ENCODE results near the gene PDE1A. TPM values are rescaled to one million over a fixed set of nuclear protein-coding genes. Genes with fewer than 3 reads are reported as not detected.

Gene PDE1A
- total RNA-seq, 1 experiment from 2014 or later = not detected

GRCh38 chr2:182445391-182445965 lies 18.6 kb upstream of the PDE1A start:
- no TSS peak for BruUV-seq (replicated peaks)

GRCh38 chr2:182444806-182445205 lies 18.0 kb upstream of the PDE1A start:
- no peak overlapping the region for H3K9ac ChIP-seq (ENCODE audit: low read length)
- H3K36me3 ChIP-seq (ENCODE audit: low read depth, low read length) = no peaks in the 10 kb centered on the region
- CTCF ChIA-PET = no interaction called here

More at GRCh38 chr2:182445391-182445965, 18.6 kb upstream of the PDE1A start:
- no peak for TF ChIP-seq EZH2phosphoT487 (IDR thresholded peaks at IDR 0.05; ENCODE audit: borderline replicate concordance, low read length)
- no peak for TF ChIP-seq CTCF (conservative IDR thresholded peaks at IDR 0.05; ENCODE audit: low read depth, low read length)
- no peak for TF ChIP-seq EZH2 (IDR thresholded peaks at IDR 0.05; ENCODE audit: low read length, unreplicated experiment)
- Histone ChIP-seq H3K4me3 (ENCODE audit: low read length) (no peak overlapping the region), H3K4me1 (ENCODE audit: insufficient read depth, low read length) (no peaks in the 10 kb centered on the region), H3K4me2 (ENCODE audit: low read length) (no peak overlapping the region), H2AFZ (ENCODE audit: low read length) (no peak overlapping the region), H3K79me2 (ENCODE audit: low read length) (no peaks in the 10 kb centered on the region), H3K9ac (ENCODE audit: low read length) (no peak overlapping the region), H4K20me1 (ENCODE audit: low read length) (no peaks in the 10 kb centered on the region), H3K9me2 (replicated peaks; ENCODE audit: low read length) (no peaks in the 10 kb centered on the region), H3K9me3 (ENCODE audit: low read length) (no peaks in the 10 kb centered on the region), H3K27ac (ENCODE audit: low read length) (no peak overlapping the region), H3F3A (ENCODE audit: low read length, unreplicated experiment) (no peaks in the 10 kb centered on the region), H3K36me3 (ENCODE audit: low read depth, low read length) (no peaks in the 10 kb centered on the region), H3K27me3 (ENCODE audit: low read length) (peaks cover 14% of the 10 kb centered on the region; the same call in 1 of the 2 replicates)
- intact Hi-C loops (cut with micrococcal nuclease) = no loop called here
- ChIA-PET POLR2A (ENCODE audit: unreplicated experiment) (no interaction called here), CTCF (no interaction called here)
- DNase-seq = no peak
- ATAC-seq = no peak

More at GRCh38 chr2:182444806-182445205, 18.0 kb upstream of the PDE1A start:
- TF ChIP-seq CTCF (conservative IDR thresholded peaks at IDR 0.05; ENCODE audit: low read depth, low read length) (no peak), EZH2 (IDR thresholded peaks at IDR 0.05; ENCODE audit: low read length, unreplicated experiment) (no peak), EZH2phosphoT487 (IDR thresholded peaks at IDR 0.05; ENCODE audit: borderline replicate concordance, low read length) (no peak)
- Histone ChIP-seq H3K9me2 (replicated peaks; ENCODE audit: low read length) (no peaks in the 10 kb centered on the region), H3K4me2 (ENCODE audit: low read length) (no peak overlapping the region), H3K79me2 (ENCODE audit: low read length) (no peaks in the 10 kb centered on the region), H2AFZ (ENCODE audit: low read length) (no peak overlapping the region), H3K9me3 (ENCODE audit: low read length) (no peaks in the 10 kb centered on the region), H3K27me3 (ENCODE audit: low read length) (peaks cover 14% of the 10 kb centered on the region; the same call in 1 of the 2 replicates), H3K4me3 (ENCODE audit: low read length) (no peak overlapping the region), H4K20me1 (ENCODE audit: low read length) (no peaks in the 10 kb centered on the region), H3F3A (ENCODE audit: low read length, unreplicated experiment) (no peaks in the 10 kb centered on the region), H3K4me1 (ENCODE audit: insufficient read depth, low read length) (no peaks in the 10 kb centered on the region), H3K27ac (ENCODE audit: low read length) (no peak overlapping the region)
- DNase-seq (no peak), ATAC-seq (no peak)
- no TSS peak for BruUV-seq (replicated peaks)
- intact Hi-C loops (cut with micrococcal nuclease) = no loop called here
- POLR2A ChIA-PET (ENCODE audit: unreplicated experiment) = no interaction called here

Data from PC-3 (cell line).